CD4-positive, alpha-beta T cell treated with Interleukin-17A for 1 hour (primary cell): ENCODE results near the gene LRIG2.

Source experiments
- DNase-seq: peaks from one replicate; pipeline ENCODE4 v3.0.0-alpha.2; 2020

LRIG2 gene

GRCh38 chr1:113170519-113170918, 97.5 kb downstream of the LRIG2 start:
- no peak for DNase-seq

- DNase-seq = no peak
Observed at GRCh38 chr1:113178106-113178505, 105.1 kb downstream of the LRIG2 start.

- DNase-seq = no peak
Observed at GRCh38 chr1:113178522-113178921, 105.5 kb downstream of the LRIG2 start.
